GM10266 (cell line): ENCODE results near the gene KLHL17.
"Not testable (repeated sequence)": the region's sequence is repeated elsewhere in the genome, so short reads cannot be mapped to it uniquely, and the experiment has no call there.

Source experiments
- DNase-seq: peaks from one replicate; pipeline ENCODE4 v3.0.0; 2012; ENCODE audit errors: extremely low spot score
- CTCF ChIP-seq: IDR thresholded peaks from 2 replicates; pipeline ENCODE4 v1.5.1; 2012; ENCODE audit warnings: mild to moderate bottlenecking, low read depth; ENCODE audit not compliant: control insufficient read depth, insufficient read depth; ENCODE audit errors: missing control alignments

The KLHL17 gene

GRCh38 chr1:974687-975328 is 14.4 kb downstream of the KLHL17 start:
- no peak for DNase-seq
- TF ChIP-seq CTCF: no peak

GRCh38 chr1:975365-975764 is 15.0 kb downstream of the KLHL17 start:
- DNase-seq: no peak
- no peak for TF ChIP-seq CTCF

- TF ChIP-seq CTCF: peak; percentile 45
- peak; percentile 82 for DNase-seq
Observed at GRCh38 chr1:975896-976683, 15.7 kb downstream of the KLHL17 start.

GRCh38 chr1:976791-977190 is 16.4 kb downstream of the KLHL17 start:
- DNase-seq: not testable (repeated sequence)

GRCh38 chr1:978069-978834 is 17.9 kb downstream of the KLHL17 start:
- DNase-seq: no peak
- no peak for TF ChIP-seq CTCF

GRCh38 chr1:978835-979743 is 18.7 kb downstream of the KLHL17 start:
- DNase-seq: no peak
- no peak for TF ChIP-seq CTCF

GRCh38 chr1:979744-980072 is 19.3 kb downstream of the KLHL17 start:
- DNase-seq: no peak
- no peak for TF ChIP-seq CTCF
